HG02852 (cell line): Measurements from ENCODE around the gene CHRM5.

Source experiments
- ATAC-seq: cut with Tn5 transposase; IDR thresholded peaks from one replicate; pipeline ENCODE4 v1.9.1; 2021; ENCODE audit warnings: mild to moderate bottlenecking, moderate library complexity; ENCODE audit not compliant: unreplicated experiment

The CHRM5 gene, protein sequence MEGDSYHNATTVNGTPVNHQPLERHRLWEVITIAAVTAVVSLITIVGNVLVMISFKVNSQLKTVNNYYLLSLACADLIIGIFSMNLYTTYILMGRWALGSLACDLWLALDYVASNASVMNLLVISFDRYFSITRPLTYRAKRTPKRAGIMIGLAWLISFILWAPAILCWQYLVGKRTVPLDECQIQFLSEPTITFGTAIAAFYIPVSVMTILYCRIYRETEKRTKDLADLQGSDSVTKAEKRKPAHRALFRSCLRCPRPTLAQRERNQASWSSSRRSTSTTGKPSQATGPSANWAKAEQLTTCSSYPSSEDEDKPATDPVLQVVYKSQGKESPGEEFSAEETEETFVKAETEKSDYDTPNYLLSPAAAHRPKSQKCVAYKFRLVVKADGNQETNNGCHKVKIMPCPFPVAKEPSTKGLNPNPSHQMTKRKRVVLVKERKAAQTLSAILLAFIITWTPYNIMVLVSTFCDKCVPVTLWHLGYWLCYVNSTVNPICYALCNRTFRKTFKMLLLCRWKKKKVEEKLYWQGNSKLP

DNA sequence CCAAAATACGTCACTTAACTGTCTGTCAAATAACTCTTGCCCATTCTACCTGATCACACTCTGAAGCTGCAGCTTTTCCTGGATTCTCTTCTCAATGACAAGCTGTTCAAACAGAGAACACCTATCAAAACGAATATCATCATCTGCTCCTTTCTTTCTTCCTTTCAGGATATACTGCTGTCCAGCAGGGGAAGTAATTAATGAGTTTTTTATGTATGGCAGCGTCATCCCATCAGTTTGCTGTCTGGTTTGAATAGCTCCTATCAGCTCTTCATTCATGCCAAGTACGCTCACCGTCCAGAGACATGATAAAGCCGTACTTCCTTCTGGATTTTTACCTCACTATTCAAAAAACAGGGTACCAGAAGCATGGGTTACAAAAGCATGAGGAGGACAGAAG lies at the start of gene CHRM5:
Gene CHRM5, plus strand, starts transcription at position 274 of the 400 bp plus-strand sequence. CDS start 94,221 bp downstream, outside the sequence.
- ATAC-seq: no peak

DNA sequence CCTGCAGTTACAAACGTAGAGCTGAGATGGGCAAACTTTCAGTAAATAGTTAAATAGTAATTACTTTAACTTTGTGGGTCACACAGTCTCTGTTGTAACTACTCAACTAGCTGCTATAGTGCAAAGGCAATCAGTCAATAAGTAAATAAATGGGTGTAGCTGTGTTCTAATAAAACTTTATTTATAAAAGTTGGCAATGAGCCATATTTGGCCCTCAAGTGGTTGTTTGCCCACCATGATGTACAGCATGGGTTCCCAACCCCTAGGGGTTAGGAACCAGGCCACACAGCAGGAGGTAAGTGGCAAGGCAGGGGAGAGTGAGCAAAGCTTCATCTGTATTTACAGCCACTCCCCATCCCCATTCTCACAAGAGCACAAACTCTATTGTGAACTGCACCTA lies 44.9 kb upstream of the CHRM5 start:
- no peak for ATAC-seq

DNA sequence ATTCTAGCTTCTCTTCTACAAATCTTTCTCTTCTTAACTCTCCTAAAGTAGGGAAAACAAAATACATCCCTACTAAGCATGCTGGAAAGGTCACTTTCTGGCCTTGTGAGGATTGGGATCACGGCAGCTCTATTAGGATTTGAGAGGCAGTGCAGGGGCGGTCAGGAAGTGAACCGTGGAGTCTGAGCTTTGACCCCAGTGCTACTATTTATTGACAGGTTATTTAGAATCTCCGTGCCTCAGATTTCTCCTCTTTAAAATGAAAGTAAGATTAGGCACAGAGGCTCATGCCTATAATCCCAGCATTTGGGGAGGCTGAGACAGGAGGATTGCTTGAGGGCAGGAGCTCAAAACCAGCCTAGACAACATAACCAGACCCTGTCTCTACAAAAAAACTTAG lies 42.0 kb upstream of the CHRM5 start:
- no peak for ATAC-seq

DNA sequence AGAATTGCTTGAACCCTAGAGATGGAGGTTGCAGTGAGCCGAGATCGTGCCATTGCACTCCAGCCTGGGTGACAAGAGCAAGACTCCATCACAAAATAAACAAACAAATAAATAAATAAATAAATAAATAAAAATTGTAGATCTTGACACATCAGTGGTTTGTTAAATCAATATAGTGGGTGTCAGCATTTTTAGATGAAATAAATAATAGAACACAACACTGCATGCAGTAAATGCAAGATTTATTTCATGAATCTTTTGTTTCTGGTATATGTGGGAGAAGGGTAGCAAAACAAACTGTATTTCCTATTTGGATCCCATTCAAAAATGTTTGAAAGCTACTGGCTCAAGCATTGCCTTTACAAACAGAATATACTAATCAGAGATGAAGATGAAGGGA lies 35.6 kb upstream of the CHRM5 start:
- ATAC-seq: no peak

DNA sequence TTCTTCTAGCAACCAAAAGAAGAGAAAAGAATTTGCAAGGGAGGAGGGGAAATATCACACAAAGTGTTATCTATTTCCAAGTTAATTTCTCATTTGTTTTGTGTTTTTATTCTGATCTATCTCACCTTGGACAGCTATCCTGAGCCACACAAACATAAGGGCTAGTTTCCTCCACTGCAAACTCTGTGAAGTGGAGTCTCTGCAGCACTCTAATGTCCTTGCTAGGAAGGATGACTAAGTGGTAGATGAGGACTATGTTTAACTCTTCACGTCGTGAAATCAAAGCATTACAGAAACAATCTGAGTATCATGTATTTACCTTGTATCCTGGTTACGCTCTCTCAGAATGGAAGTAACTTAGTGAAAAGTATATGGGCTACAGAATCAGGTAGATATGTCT lies 33.9 kb upstream of the CHRM5 start:
- no peak for ATAC-seq

DNA sequence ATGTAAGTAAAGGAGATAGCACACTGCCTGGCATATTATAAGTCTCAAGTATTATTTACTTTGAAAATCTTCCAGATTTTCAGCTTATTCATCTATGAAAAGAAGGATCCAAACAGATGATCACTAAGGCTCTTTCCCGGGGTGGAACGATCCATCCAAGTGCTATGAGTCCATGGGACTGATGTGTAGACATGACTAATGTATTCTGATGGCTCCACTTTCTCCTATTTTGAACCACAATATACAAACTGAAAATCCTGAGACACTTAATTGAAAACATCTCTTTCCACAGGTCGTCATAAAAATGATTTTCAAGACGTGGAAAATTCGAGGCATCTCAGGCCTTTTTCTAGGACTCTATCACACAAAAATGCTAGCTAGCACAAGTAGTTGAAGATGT lies 33.4 kb upstream of the CHRM5 start:
- no peak for ATAC-seq

DNA sequence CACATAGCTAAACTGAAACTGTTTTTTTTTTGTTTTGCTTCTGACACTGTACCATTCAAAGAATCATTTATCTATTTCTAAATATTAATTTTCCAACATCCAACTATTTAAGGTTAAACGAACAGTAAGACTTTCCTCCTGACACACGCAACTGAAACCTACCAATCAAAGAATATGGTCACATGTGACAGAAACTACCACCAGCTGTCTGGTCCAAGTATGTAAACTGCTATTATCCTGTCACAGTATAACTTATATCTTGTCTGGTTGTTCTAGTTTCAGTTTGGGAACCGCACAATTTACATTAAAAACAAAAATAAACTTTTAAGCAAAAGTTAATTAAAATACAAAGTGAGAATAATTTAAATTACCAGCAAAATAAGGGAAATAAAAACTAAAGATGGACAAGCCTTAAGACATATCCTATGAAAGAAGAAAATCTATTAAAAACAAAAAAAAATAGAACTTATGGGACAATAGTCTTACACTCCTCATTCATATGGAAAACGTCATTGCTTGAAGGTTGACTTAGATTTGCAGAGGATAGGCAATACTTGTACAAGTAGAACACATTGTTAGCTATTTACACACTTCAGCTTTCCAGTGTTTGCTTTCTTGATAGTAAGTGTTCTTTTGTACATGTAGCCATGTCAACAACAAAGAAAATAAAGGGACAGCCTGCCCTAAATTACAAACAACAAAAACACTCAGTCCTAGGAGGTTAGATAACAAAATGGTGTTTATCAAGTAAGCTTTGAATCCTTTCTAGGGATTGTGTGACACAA lies 26.8 kb upstream of the CHRM5 start:
- ATAC-seq: no peak

DNA sequence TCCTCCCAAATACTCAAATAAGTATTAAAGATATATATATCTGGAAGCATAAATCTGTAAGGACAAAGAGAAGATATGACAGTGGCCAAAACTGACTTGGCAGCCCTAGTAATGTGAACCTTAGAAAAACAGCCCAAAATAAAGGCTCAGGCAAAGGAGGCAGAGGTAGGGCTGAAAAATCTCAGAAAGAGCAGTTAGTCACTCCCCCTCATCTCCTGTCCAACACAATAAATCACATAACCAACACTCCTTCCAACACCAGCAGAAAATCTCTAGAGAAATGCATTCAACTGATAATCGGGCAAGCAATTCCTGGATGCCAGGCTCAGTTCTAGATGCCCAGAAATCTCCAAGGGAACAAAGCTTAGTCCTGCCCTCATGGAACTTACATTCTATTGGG lies 22.1 kb upstream of the CHRM5 start:
- ATAC-seq: no peak

DNA sequence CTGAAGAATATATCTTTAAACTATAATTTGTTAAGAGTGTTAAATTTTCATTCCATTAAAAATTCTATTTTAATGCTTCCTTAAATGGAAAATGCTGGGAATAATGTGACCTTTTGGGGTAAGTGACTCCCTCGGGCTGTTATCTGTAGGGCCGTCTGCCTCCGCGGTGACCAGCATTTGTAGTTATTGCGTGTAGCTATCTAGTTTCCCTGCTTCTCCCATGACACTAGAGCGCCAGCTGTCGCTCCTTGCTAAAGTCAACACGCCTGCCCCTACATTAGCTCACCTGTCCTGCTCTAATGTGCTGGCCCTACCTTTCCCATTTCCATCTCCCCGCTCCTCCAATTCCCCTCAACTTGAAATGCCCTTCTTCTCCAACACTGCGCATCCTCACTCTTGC lies 12.4 kb upstream of the CHRM5 start:
- ATAC-seq: no peak

DNA sequence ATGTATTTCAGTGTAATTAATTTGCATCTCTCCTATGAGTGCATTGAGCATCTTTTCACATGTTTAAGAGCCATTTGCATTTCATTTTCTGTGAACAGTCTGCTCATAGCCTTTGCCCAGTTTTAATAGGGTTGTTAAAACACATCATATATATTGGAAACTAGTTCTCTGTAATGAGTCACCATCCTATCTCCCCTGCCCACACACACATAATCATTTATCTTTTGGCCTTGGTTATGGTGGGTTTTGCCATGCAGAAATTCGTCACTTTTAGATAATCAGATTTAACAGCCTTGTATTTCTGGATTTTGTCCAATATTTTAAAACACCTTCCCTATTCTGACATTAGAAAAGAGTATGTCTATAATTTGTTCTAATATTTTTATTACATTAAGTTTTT lies 11.9 kb upstream of the CHRM5 start:
- ATAC-seq: no peak

DNA sequence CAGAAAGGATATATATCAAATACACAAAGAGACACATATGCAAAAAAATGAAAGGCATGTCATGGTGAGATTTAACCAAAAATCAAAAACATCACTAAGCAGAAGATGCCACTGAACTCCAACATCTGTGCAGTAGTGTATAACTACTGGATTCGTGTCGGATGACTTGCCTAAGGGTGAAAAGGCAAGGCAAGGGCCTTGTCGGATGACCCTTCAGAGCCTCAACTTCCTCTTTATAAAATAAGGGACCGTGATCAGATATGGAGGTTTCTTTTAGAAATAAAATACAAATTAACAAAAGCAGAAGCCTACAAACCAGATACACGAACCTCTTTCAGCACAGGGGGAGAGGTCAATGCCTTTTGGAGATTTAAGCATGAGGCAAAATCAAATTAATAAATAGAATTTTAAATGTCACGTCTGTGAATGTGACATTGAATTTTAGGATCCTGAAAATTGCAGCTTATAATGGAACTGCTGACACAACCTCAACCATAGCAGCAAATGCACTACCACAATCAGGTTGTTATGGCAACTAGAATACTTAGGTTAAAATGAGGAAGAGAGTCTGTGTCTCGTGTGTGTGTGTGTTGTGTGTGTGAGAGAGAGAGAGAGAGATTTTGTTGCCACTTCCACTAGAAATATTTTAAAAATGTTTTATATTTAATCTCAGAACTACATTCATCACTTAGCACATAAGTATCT lies 8.3 kb upstream of the CHRM5 start:
- ATAC-seq: no peak

DNA sequence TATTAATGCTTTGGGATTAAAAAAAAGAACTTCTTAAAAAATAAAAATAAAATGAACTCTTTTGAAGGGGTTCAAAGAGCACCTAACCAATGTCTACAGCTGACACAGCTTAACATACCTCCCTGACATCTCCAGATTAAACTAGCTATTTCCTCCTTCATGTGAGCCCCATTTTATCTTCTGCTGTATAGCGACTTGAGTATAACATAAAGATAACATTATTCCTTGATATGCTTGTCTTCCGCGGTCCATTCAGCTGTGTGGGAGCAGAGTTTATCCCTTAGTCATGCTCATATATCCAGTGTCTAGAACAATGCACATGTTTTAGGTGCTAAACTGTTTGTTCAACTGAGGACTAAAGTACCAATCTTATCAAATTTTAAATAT lies 7.8 kb upstream of the CHRM5 start:
- ATAC-seq: no peak

DNA sequence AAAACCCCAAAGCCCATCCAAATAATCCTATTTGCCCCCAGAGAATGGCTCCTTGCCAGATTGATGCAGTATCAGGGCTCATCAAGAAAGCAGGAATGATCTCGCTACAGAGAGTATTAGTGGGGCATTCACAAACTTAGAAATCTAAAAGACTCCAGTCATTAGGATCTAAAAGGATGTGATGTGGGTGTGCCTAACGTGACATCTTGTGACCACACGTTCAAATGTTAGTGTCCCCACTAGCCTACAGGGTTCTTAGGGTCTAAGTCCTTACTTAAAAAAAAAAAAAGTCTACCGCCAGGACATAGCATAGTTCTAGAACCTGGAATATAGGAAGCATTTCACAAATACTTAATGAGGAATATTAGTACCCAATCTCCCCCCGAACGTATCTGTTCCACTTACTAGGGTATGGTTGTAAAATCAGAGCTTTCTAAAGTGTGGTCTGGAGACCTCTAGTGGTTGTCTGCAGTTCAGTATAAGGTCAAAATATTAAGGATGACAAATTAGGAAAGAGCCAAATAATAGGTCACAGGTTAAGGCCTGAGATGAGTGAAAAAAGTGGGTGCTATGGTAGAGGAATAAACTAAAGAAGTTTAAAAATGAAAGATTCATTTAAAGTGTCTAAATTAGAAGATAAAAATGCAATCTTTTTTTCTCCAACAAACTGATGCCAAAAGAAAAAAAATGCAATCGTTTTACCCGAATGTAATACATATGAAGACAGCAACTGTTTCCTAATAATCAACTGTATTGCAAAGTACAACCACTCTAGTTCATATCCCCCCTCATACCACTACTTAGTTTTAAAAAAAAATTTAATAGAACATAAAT lies 4.2 kb upstream of the CHRM5 start:
- ATAC-seq: no peak

DNA sequence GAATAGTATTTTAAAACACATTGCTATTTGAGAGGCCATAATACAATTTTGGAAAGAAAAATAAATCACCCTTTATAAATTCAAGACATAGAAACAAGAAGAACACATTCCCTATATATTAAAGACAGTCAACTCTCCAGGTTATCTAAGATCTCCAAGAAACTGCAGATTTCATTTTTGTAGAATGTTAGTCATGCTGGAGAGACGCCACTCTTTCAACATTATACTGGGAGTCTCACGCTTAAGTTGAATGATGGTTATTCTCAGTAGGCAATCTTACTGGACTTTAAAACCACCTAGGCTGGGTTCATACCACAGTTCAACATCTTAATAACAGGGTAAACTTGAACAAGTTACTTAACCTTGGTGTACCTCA lies 3.6 kb upstream of the CHRM5 start:
- no peak for ATAC-seq

DNA sequence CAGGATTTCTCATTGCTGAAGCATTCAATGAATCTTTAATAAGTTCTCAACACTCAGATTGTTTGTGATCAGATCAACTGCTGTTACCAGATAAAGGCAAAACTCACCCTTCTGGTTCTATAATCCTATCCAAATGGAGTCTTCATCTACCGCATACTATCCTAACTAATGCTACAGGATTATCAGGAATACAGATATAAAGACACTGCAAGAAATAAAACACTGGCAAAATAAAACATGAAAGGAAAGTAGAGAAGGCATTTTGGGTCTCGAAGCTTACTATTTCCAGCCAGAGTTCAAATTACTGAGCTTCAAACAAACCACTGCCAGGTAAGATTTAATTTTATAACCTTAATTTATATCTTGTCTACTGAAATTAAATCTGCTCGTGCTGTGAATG lies 524 bp downstream of the CHRM5 start:
- ATAC-seq: no peak

DNA sequence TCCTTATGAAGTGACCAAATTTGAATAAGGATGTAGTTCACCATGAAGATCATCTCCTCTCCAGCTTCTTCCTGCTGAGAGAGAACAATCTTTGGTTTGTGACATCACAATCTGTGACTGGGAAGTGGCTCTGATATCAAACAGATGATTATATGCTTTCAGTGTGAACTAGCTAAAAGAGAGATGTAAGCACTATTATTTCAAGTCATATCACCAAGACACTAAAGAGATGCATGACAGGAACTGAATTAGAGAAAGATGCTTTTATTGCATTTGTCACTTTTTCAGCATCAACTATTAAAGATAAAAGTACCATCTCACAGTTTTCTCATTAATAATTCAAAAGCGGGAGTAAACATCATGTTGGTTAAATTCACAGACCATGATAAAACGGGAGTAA lies 3.5 kb downstream of the CHRM5 start:
- no peak for ATAC-seq

DNA sequence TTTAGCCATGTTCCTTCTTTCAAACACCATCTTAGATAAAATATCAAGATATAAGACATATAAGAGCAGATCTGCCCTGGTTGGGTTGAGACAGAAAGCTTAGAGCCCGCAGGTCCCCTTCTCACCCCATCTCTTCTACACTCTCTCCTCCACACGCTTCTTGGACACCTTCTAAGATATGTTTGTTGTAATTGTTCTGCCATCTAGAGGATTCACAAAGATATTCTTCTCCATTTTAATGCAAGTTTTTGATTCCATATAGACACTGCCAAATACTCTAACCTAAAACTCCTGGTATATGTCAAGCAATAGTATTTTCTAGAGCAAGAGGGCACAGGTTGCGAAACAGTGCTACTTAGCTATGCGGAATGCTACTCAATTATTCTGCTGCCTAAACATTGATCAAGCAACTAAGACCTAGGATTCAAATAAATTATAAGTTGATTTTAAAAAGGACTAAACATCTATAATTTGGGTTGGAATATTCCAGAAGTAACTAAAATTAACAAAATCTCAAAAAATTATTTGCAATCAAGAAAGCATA lies 6.8 kb downstream of the CHRM5 start:
- ATAC-seq: no peak

DNA sequence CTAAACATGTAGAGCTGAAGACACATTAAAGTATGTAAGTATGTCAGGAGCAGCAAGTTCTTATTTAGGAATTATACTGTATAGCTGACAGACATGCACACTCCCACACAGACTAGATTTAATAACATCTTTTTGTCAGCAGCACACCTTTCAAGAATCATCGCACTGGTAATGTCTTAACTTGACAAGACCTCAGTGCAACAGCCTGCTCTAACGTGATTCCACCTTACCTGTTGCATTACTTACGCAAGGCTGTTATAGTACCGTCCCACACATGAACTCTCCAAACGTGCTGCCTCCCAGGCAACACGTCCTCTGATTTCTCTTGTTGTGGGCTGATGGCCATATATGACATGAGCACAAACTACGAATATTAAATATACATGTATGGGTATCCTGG lies 11.9 kb downstream of the CHRM5 start:
- ATAC-seq: no peak

DNA sequence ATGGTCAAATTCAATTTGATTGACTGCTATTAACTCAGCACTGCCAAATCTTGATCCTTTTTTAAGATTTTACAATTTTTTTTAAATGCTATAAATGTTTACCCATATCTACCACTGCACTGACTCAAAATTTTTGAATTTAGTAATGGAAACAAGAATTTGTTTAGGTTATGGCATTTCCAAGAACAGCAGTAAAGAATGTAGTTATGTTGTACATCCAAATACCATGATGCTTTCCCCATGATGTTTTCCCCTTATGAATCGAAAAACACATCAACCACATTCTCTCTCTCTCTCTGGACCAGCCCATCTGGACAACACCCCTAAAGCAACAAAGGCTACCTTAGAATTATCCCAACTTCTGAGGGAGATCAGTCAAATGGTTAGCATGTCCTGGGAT lies 14.2 kb downstream of the CHRM5 start:
- no peak for ATAC-seq

DNA sequence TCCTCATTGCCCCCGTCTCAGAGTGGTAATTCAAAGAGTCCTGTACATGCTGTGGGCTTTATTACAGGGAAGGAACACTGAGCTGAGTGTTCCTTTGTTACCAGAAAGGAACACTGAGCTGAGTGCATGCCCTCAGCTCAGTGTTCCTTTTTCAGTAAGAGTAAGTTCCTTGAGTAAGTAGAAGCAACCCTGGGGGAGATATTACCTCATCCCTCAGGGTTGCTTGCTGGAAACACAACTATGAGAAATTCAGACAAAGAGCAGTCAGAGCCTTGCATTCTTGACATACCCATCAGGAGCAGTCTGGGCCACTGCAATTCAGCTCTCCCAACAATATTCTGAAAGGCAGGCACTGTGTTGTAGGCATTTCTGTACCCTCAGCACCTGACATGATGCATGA lies 17.0 kb downstream of the CHRM5 start:
- no peak for ATAC-seq
